Lower leg skin (tissue), 4 donors: ENCODE measurements around the gene CAMSAP2. TPM values are rescaled to one million over a fixed set of nuclear protein-coding genes. Genes with fewer than 3 reads are reported as not detected.

Source experiments
- DNase-seq, 2 donors: peaks; one replicate each; pipeline ENCODE4 v3.0.0-alpha.2; 2019; ENCODE audit warnings: low spot score in 2 of 2
- H3K4me3 ChIP-seq: fragments of 200-600 bp; sonication (generic); 2 replicates; pipeline ENCODE4 v1.5.1; 2017; ENCODE audit warnings: mild to moderate bottlenecking, low read depth; ENCODE audit not compliant: poor library complexity, severe bottlenecking
- CTCF ChIP-seq, 3 donors: fragments of 450-650 bp; IDR thresholded peaks; one replicate each; pipeline ENCODE4 v1.5.1; 2016; ENCODE audit warnings: antibody characterized with exemption in 3 of 3, mild to moderate bottlenecking in 3 of 3, moderate library complexity in 2 of 3
- POLR2A ChIP-seq, 2 donors: fragments of 450-650 bp; IDR thresholded peaks; one replicate each; pipeline ENCODE4 v1.6.1; 2016 to 2017; ENCODE audit warnings: antibody characterized with exemption in 2 of 2, mild to moderate bottlenecking in 1 of 2, moderate library complexity in 1 of 2
- WGBS, 2 donors: methylation state at CpG; one replicate each; pipeline ENCODE4 v1.1.5; 2018; 5-methylcytosine and 5-hydroxymethylcytosine counted together
- intact Hi-C: fragments of 100-400 bp; cut with DNase I; formaldehyde crosslinking; loops from one replicate; pipeline ENCODE4 v1.15.0; 2023; ENCODE audit warnings: low total_unique reads
- total RNA-seq, 4 donors: library from RNA; depleted of rRNA; stranded (reverse); fragments of >200 nt; gene quantifications; one replicate each; pipeline ENCODE4 v1.1.0, GENCODE V29; 2016

Gene CAMSAP2
- total RNA-seq = 10 to 100 TPM; 22.5 to 41.3 (median 36.1) TPM

GRCh38 chr1:200738327-200738948 is at the start of gene CAMSAP2:
Gene CAMSAP2, plus strand, starts transcription at chr1:200738893. Its CDS starts 935 bp downstream, at chr1:200739828.
- TF ChIP-seq POLR2A (IDR thresholded peaks at IDR 0.05) (no peak), CTCF (IDR thresholded peaks at IDR 0.05) (no peak)
- peak; percentile 85 to 97 for DNase-seq
- H3K4me3 ChIP-seq = peak within 1 kb of the TSS; percentile 75
- intact Hi-C loops = no loop called here
- 1 to 3% methylated on average over 22 to 30 of the region's 33 CpGs for WGBS, 2 donors

GRCh38 chr1:200692316-200692715 is 46.4 kb upstream of the CAMSAP2 start:
- intact Hi-C loops = no loop called here
- WGBS, 2 donors = 84 to 100% methylated on average over 1 of the region's 1 CpG
- H3K4me3 ChIP-seq = no peak overlapping the region
- DNase-seq = no peak
- TF ChIP-seq CTCF (IDR thresholded peaks at IDR 0.05) (no peak), POLR2A (IDR thresholded peaks at IDR 0.05) (no peak)

- intact Hi-C loops = no loop called here
- H3K4me3 ChIP-seq = no peak overlapping the region
- TF ChIP-seq CTCF (IDR thresholded peaks at IDR 0.05) (no peak), POLR2A (IDR thresholded peaks at IDR 0.05) (no peak)
- DNase-seq = no peak
These were observed 45.4 kb upstream of the CAMSAP2 start for GRCh38 chr1:200693327-200693726.

- no peak for DNase-seq
- 48 to 61% methylated on average over 3 of the region's 3 CpGs for WGBS, 2 donors
- no peak overlapping the region for H3K4me3 ChIP-seq
- no peak for TF ChIP-seq POLR2A (IDR thresholded peaks at IDR 0.05)
- no peak for TF ChIP-seq CTCF (IDR thresholded peaks at IDR 0.05)
- intact Hi-C loops = no loop called here
These were observed 44.0 kb upstream of the CAMSAP2 start for GRCh38 chr1:200694738-200695137.

GRCh38 chr1:200699871-200700270 is 38.8 kb upstream of the CAMSAP2 start:
- no peak overlapping the region for H3K4me3 ChIP-seq
- intact Hi-C loops = no loop called here
- no peak for DNase-seq
- 43 to 64% methylated on average over 1 of the region's 1 CpG for WGBS, 2 donors
- TF ChIP-seq POLR2A (IDR thresholded peaks at IDR 0.05) = no peak
- no peak for TF ChIP-seq CTCF (IDR thresholded peaks at IDR 0.05)

GRCh38 chr1:200704986-200705500 is 33.6 kb upstream of the CAMSAP2 start:
- WGBS, 2 donors = 60 to 66% methylated on average over 3 of the region's 3 CpGs
- TF ChIP-seq CTCF (IDR thresholded peaks at IDR 0.05) = no peak
- no peak for TF ChIP-seq POLR2A (IDR thresholded peaks at IDR 0.05)
- DNase-seq = no peak
- intact Hi-C loops = no loop called here
- no peak overlapping the region for H3K4me3 ChIP-seq
